HG03571 (cell line): ENCODE data around the gene TMEM117.

ENCODE experiments used
- ATAC-seq: cut with Tn5 transposase; IDR thresholded peaks from one replicate; pipeline ENCODE4 v1.9.1; 2021; ENCODE audit not compliant: unreplicated experiment

Gene TMEM117

DNA sequence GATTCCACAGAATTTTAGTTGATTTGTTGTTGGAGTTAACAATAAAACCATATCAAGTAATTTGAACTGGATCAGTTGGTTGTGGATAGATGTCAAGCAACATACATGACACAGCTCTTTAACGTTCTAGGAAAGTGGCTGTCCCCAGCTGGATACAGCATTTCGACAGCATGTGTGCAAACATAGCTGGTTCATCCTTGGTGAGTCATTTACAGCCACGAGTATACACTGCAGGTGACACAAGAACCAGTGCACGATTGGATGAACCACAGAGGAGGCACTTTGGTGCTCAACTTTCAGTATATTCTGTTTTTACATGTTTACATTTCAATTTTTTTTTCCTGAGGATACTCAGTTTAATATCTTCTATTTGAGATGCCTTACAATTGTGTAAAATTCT, 242.4 kb downstream of the TMEM117 start:
- ATAC-seq = no peak

DNA sequence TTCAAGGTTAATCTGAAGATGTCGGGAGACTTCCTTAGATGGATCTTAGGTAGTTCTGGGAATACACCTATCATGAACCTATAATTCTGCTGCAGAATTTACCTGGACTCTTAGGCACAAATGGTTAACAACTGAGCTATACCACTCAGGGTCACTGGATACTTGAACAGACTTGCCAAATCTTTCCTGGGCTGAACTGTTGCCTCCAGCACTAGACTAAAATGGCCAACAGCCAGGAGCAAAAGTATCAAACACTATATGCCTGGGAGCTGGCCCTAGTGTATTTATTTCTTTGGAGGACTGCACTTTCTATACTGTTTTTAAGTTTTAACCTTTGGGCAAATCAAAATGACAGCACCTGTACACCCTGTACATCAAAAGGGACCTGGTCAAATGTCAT, 252.8 kb downstream of the TMEM117 start:
- ATAC-seq = no peak

DNA sequence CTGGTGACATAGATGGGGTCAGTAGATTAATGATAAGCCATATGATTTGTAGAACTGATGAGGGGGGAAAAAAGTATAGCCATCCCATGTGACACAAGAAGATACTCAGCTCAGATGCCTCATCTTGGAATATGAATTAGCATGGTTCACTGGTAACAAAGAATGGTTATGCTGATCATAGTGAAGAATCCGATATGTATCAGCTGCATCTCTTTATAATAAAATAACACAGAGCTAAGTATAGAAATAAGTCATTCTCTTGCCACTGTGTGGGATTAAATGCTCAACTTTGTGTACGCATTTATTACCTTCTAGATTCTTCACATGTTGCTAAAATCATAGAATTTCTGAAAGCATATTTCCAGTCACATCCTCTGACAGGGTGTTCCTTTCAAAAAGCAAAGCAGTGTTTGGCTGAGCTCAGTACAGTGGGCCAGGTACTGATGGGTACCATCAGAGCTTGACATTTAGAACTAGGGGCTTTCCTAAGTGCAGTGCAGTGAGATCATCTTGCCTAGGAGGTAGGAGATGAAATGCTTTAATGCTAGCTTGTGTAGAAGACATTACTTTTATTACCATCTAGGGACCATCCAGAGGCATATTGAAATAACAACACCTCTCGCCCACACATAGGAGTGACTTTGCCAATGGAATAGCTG, 256.2 kb downstream of the TMEM117 start:
- ATAC-seq = no peak

DNA sequence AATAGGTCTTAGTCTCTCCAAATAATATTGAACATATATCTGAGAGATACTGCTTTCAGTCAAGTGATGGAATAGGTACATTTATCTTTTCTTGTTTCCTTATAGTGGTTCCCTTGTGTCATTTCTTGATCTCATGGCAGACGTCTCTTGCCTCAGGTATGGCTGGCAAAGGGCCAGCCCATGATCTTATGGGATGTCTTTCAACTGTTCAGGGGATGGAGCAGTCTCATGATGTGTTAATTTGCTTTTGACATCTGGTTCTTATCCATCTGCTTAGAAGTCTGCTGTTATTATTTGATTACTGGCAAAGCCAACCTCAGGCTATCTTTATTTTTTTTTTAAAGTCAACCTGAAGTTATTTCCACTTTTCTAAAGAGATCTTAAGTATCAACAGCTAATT, 262.9 kb downstream of the TMEM117 start:
- no peak for ATAC-seq

DNA sequence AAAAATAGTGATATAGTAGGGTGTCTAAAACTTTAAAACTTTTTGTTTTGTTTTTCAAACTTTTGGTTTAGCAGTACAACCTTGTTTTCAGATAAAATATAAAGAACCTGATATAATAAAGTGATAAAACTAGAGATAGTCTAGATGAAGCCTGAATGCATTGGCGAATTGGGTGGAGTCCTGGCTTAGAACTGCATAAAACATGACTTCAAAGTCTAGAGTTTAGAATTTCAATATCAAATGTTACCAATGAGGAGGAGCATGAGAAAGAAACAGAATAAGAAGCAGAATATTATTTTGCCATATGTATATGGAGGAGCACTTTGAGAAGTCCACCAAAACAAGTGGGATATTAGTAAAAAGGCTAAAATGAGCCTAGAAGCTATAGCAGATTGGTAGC, 263.6 kb downstream of the TMEM117 start:
- ATAC-seq = no peak

DNA sequence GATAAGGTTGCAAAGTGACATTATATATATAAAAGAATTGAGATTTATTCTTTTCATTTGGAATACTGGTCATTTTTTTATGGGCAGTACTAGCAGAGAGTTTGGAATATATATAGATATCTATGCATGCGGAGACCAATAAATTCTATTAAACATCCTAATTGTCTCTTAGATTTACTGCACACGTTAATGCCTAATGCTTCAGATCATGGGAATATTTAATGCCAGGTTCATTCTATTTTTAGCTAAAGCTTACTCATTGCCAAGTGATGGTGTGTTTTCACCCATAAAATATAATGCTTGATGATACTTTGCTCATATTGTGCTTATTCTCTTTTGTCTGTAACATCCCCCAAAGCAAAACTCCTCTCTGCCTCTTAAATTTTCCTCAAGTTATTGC, 264.4 kb downstream of the TMEM117 start:
- no peak for ATAC-seq

DNA sequence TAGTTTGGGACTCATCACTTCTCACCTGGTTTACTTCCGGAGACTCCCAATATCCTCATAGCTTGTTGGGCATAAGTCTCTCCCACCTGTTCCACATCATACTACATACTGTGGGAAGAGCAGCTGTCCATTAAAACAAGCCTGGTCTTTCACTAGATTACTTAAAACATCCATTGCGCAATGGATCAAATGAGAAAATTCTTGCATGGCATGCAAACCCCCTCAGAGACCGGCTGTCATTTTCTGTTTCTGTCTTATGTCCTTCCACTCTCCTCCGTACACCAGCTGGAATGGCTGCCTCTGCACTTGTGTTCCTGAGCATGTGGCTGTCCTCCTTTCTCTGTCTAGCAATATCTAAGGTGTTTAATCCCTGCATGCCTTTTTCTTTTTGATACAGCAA, 265.6 kb downstream of the TMEM117 start:
- ATAC-seq = no peak

DNA sequence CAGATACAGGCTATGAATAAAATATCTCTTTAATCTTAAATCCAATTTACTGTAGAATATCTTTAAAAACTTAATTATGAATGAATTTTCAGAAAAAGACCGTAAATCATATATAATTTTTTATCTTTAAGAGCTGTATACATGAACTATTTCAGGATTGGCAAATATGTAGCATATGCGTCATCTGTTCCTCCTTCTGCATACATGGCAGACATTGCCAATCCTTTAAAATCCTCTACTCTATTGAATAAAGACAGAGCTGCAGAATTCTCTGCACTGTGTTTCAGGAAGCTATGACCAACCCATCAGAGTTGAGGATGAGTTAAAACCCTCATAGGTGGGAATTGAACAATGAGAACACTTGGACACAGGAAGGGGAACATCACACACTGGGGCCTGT, 279.0 kb downstream of the TMEM117 start:
- no peak for ATAC-seq

DNA sequence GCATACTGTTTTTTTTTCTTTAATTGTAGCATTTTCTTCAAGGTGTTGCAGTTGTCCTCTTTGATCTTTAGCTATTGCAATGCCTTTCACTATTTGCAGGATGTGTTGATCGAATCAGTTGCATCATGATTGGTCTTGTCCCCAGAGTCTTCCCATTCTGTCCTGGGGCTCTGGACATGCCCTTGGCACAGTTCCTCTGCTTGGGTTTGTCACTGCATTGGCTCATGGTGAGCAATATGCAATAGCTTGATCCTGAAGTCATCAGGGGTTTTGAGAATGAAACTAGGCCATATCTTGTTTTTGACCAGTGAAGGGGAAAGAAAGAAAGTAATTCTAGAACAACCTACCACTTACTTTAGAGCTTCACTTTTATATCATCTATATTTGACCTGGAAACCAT, 281.5 kb downstream of the TMEM117 start:
- no peak for ATAC-seq

DNA sequence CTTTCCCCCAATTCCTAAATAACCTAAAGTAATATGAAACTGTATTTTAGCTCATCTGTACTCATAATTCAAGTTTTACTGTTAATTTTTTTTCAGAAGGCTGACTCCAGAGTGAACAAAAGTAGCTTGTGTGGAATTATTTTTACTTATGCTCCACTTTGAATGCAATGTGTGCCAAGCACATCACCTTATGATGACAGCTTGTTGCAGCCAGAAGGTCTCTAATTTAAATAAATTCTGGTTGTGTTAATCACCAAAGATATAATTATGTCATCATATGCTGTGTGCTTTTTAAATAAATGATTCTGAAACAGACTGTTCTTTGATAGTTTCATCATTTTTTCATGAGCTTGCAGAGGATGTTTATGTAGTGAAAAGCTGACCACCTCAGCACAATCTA, 283.1 kb downstream of the TMEM117 start:
- ATAC-seq = no peak

DNA sequence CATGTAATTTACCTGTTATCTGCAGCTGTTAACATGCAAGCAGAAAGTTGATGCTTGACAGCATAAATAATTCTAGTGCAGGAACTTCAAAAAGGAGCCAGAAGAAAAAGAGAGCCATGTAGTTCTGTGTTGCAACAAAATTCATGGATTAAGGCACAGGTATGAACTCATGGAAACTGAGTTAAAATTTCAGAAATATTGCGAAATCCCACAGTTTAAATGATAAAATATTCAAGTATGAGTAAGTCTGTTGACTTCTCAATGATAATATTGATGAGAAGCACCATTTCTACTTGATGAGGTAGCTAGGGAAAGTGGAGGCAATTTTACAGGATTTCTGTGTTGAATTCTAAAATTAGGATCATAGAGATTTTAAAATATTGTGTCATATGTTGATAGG, 290.9 kb downstream of the TMEM117 start:
- no peak for ATAC-seq

DNA sequence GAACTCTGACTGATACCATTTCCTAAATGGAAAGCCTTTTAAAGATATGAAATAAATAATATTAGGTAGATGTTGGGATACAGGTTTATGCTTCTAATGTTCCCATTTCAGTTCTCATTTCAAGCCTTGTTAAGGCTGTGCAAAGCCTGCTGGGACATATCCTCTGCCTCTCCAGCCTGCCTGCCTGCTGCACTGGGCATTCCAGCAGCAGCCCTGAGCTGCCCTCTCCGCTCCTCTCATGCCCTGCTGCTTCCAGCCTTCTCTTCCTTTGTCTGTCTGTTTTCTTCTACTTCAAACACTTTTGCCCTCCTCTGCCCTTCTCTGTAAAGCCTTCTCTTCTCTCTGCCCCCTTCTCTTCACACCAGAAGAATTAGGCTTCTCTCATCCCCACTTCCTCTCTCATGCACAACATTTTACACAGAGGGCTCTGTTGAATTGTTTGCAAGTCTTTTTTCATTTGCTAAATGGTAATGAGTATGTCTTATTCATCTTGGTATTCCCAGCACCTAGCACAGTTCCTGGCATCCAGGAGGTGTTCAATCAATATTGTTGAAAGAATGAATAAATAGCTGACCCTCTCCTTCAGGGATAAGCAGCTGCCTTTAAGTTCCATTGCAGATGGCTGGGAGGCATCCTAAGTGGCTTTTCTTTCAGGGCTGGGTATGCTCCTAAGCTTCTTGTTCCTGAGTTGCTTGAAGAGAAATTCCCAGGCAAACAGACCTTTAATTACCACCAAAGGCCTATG, 292.3 kb downstream of the TMEM117 start:
- ATAC-seq = no peak

DNA sequence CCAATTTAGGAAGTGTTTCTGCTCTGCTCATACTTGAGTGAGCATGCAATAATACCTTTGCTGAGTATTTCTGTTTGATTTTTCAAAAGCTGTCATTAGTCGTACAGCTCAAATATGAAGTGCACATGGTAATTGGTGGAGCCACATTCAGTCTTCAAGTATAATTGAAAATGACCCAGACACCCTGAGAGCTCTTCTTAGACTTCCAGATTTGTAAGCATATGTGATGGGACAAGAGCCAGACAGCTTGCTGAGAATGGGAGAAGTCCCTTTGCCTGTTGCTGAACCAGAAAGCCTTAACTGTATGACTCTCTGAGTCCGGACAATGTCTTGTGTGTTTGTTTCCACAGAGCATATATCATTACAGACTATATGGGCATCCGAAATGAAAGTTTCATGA, 307.3 kb downstream of the TMEM117 start:
- ATAC-seq = no peak

DNA sequence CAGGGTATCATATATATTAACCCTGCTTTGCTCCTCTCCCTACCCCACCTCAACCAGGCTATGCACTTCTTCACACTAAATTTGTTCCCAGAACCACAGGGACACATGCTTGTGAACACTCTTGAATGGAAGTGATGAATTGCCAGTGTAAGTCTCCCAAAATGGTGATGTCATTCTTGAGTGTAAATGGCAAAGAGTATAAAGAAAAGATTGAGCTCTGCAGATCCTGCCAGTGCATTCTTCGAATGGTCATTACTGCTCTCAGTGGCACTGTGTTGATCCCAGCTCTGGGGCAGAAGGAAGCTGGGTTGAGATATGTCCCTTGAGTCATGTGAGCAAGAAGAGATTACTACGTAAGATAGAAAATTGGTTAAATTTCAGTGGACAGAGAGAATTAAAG, 313.1 kb downstream of the TMEM117 start:
- no peak for ATAC-seq

DNA sequence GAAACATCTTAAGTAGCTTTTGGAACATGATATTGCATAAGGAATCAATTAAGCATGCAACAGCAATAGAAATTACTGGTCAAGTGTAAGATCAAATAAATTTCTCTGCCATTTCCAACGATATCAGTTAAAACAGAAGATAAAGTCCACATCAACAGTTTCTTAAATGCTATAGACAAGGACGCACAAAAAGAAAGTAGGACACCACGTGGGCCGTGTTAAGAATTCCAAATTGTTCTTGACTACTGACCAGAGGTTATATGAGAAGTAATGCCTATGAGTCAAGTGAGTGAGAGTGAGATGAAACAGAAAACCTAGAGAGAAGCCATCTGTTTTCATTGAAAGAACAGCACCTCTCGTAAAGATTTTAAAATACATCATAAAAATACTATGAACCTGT, 318.2 kb downstream of the TMEM117 start:
- ATAC-seq = no peak

DNA sequence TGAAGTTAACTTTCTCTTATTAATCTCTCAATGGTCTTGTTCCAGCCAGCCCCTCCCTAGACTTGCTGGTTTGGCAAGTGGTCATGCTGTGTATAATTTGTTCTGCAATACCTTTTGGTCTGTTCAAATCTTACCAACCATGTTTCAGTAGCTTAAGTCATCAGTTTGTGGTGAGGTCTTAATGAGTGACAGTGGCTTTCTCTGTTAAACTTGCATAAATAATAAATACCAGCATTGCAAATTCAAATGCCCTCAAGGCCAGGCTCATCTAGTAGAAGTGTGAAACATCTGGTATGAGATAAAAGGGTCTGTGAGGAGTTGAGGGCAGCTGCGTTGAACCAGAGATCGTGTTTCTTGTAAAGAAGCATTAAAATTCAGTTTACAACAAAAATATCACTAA, 319.5 kb downstream of the TMEM117 start:
- no peak for ATAC-seq

DNA sequence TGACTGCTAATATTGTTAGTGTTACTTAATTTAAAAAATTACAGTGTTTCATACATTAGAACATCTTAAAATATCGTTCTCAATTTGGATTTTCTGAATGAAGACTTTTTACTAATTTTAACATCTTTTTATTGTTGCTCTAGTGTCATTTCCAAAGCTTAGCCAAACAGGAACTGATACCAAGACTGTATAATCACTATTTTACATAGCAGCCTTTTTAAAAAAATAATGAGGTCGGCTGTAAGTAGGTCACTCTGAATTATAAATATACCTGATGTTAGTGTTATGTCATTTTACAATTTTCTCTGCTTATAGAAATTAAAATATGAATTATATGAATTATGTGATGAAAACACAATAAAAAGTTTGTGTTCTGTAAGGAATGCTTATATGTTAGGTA, 321.5 kb downstream of the TMEM117 start:
- ATAC-seq = peak; percentile 68

DNA sequence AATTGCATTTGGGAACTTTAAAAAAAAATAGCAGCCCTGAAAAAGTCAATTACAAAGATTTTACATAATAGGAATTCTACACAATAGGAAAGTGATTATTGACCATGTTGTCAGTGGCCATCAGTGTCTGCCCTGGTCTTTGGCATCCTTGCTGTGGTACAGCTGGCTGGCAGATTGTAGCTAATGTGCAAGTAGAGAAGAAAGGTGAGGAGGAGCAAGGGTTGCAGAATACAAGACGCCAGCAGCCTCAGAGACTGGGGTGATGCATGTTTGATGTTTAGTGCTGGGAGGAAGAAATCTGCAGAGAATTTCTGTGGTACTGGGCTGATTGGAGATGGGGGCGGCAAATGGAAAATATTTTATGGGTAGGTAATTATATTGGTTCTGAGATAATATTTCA, 322.9 kb downstream of the TMEM117 start:
- ATAC-seq = no peak

DNA sequence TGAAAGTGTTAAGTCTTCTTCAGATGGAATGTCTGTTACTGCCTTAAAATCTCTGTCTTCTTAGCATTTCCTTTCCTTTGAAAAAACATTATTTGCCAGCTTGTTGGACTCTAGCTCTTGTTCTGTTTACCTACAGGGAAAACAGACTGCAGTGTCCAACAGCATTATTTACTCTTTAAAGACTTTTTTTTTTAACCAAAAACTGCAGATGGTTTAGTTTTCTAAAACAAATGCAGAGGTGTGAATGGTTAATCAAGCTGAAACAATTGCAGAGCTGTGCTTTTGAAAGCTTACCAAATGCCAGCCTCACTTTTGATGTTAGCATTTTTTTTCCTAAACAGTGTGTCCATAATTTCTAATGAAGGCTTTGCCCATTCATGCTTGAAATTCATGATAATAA, 323.3 kb downstream of the TMEM117 start:
- no peak for ATAC-seq

DNA sequence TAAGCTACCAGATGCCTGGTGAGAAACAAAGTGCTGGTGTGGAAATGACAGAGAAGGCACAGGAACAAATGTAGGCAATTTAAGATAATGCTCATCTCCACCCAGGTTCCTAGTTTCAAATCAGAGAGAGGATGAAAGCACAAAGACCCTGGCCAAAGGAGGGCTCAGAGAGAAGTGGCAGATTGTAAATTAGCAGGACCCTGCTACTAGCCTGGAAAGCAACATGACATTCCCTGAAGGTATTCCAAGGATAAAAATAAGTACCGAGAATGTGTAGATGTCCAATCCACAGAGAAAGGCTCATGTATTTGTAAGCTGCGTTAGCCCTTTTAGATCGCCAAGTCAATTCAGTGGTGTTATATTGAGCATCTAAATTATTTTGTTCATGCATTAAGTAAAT, 324.0 kb downstream of the TMEM117 start:
- ATAC-seq = no peak

DNA sequence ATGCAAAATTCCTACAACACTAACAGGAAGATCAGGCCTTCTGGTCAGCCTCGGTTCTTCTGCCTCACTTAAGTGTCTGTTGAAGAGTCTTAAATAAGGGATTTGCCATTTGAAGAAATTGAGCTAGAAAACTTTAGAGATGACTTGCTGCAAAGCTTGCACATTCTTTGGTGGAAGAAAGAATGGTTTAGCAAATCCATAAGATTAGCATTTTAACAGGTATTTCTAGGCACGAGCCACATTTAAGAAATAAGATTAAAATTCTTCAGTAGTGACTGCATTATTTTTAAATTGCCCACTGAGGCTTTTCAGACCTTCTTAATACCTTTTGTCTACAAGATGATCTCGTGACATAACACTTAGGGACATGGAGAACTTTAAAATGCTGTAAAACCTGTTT, 327.1 kb downstream of the TMEM117 start:
- no peak for ATAC-seq

DNA sequence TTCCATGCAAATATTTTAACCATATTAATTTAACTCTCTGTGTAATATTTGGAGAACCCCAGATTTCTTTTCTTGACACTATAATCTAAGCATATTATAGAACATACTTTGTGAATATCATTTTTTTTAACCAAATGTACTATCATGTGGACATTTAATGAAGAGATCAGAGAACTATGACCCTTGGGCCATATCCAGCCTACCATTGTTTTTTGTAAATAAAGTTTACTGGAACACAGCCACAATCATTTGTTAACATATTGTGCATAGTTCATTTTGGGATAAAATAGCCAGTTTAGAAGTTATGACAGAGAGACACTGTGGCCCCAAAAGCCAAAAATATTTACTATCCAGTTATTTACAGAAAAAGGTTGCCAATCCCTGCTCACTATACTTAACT, 338.2 kb downstream of the TMEM117 start:
- no peak for ATAC-seq
